ENCODE measurements around the gene CDC20. TPM values are rescaled to one million over a fixed set of nuclear protein-coding genes. Genes with fewer than 3 reads are reported as not detected.

CDC20 gene
- total RNA-seq, 5 donors from 2014 or later (not counting 1 experiment from before 2014, with no cell fraction given): 0.88 to 2.8 (median 1.9) TPM

GRCh38 chr1:43405219-43405875 lies 46.6 kb downstream of the CDC20 start:
- WGBS (ENCODE audit: insufficient coverage): 100% methylated on average over 1 of the region's 6 CpGs
- Mint-ChIP-seq H3K4me1 (peaks cover 7 to 16% (median 12%) of the 10 kb centered on the region in 3 donors), H3K27ac (no peak overlapping the region), H3K36me3 (peaks cover 62% of the 10 kb centered on the region), H3K27me3 (no peaks in the 10 kb centered on the region), H3K9me3 (no peaks in the 10 kb centered on the region), H3K4me3 (no peak overlapping the region)
- DNase-seq: no peak
- no peak overlapping the region for H3K4me3 ChIP-seq (ENCODE audit: control insufficient read depth in 1 of 2, extremely low read depth in 1 of 2, low read length in 1 of 2)
- ChIA-PET POLR2A (no interaction called here), CTCF (no interaction called here)
- H3K27ac ChIP-seq (ENCODE audit: low read length): no peak overlapping the region
- no peaks in the 10 kb centered on the region for H3K27me3 ChIP-seq (replicated peaks in 1 of 2; ENCODE audit: control insufficient read depth in 2 of 2, extremely low read depth in 1 of 2, insufficient read depth in 2 of 2, low read length in 1 of 2)
- peaks cover 10 to 60% of the 10 kb centered on the region in 2 donors for H3K36me3 ChIP-seq (ENCODE audit: control insufficient read depth in 2 of 2, extremely low read depth in 1 of 2, insufficient read depth in 1 of 2, low read length in 1 of 2)
- no peaks in the 10 kb centered on the region for H3K4me1 ChIP-seq (ENCODE audit: control insufficient read depth in 1 of 2, extremely low read depth in 1 of 2, insufficient read depth in 2 of 2, low read length in 2 of 2)
- H3K9me3 ChIP-seq: no peaks in the 10 kb centered on the region
- ATAC-seq (replicated peaks in 1 of 4): no peak

GRCh38 chr1:43405876-43406234 lies 47.1 kb downstream of the CDC20 start:
- no peaks in the 10 kb centered on the region for H3K9me3 ChIP-seq
- ChIA-PET POLR2A (no interaction called here), CTCF (no interaction called here)
- H3K27ac ChIP-seq (ENCODE audit: low read length): no peak overlapping the region
- no peak overlapping the region for H3K4me3 Mint-ChIP-seq
- 94% methylated on average over 2 of the region's 2 CpGs for WGBS (ENCODE audit: insufficient coverage)
- H3K4me3 ChIP-seq (ENCODE audit: control insufficient read depth in 1 of 2, extremely low read depth in 1 of 2, low read length in 1 of 2): no peak overlapping the region
- H3K36me3 ChIP-seq (ENCODE audit: control insufficient read depth in 2 of 2, extremely low read depth in 1 of 2, insufficient read depth in 1 of 2, low read length in 1 of 2): peaks cover 11 to 60% of the 10 kb centered on the region in 2 donors
- H3K27me3 ChIP-seq (replicated peaks in 1 of 2; ENCODE audit: control insufficient read depth in 2 of 2, extremely low read depth in 1 of 2, insufficient read depth in 2 of 2, low read length in 1 of 2): no peaks in the 10 kb centered on the region
- peaks cover 7 to 16% (median 10%) of the 10 kb centered on the region in 3 donors for H3K4me1 Mint-ChIP-seq
- H3K36me3 Mint-ChIP-seq: peaks cover 60% of the 10 kb centered on the region
- DNase-seq: no peak
- H3K9me3 Mint-ChIP-seq: no peaks in the 10 kb centered on the region
- no peak for ATAC-seq (replicated peaks in 1 of 4)
- no peaks in the 10 kb centered on the region for H3K4me1 ChIP-seq (ENCODE audit: control insufficient read depth in 1 of 2, extremely low read depth in 1 of 2, insufficient read depth in 2 of 2, low read length in 2 of 2)
- no peak overlapping the region for H3K27ac Mint-ChIP-seq
- no peaks in the 10 kb centered on the region for H3K27me3 Mint-ChIP-seq

GRCh38 chr1:43410571-43410970 lies 51.8 kb downstream of the CDC20 start:
- H3K36me3 Mint-ChIP-seq: peaks cover 42% of the 10 kb centered on the region
- no peak overlapping the region for H3K27ac Mint-ChIP-seq
- H3K27me3 Mint-ChIP-seq: no peaks in the 10 kb centered on the region
- Histone ChIP-seq H3K27me3 (replicated peaks in 1 of 2; ENCODE audit: control insufficient read depth in 2 of 2, extremely low read depth in 1 of 2, insufficient read depth in 2 of 2, low read length in 1 of 2) (no peaks in the 10 kb centered on the region), H3K36me3 (ENCODE audit: control insufficient read depth in 2 of 2, extremely low read depth in 1 of 2, insufficient read depth in 1 of 2, low read length in 1 of 2) (peaks cover 9 to 38% of the 10 kb centered on the region in 2 donors), H3K27ac (ENCODE audit: low read length) (no peak overlapping the region), H3K4me1 (ENCODE audit: control insufficient read depth in 1 of 2, extremely low read depth in 1 of 2, insufficient read depth in 2 of 2, low read length in 2 of 2) (no peaks in the 10 kb centered on the region), H3K4me3 (ENCODE audit: control insufficient read depth in 1 of 2, extremely low read depth in 1 of 2, low read length in 1 of 2) (no peak overlapping the region), H3K9me3 (no peaks in the 10 kb centered on the region)
- no peaks in the 10 kb centered on the region for H3K9me3 Mint-ChIP-seq
- peaks cover 2 to 7% (median 2%) of the 10 kb centered on the region in 3 donors for H3K4me1 Mint-ChIP-seq
- ChIA-PET CTCF (no interaction called here), POLR2A (no interaction called here)
- no peak for ATAC-seq (replicated peaks in 1 of 4)
- no peak for DNase-seq
- H3K4me3 Mint-ChIP-seq: no peak overlapping the region
- WGBS (ENCODE audit: insufficient coverage): no CpG with 5 or more reads among the region's 3 CpGs

Other genes starting within 250 kb of the CDC20 start
- 10 to 100 TPM; 18.4 to 38.1 (median 31.2) TPM for gene EBNA1BP2, start 186.7 kb upstream of the CDC20 start, total RNA-seq
- gene CFAP57, start 186.7 kb upstream of the CDC20 start, total RNA-seq: under 1 TPM in 1 of 5 donors, not detected in 4; 0.07 TPM
- under 1 TPM in 3 of 5 donors, not detected in 2; 0.20 to 0.46 (median 0.35) TPM for gene TMEM125, start 89.0 kb upstream of the CDC20 start, total RNA-seq
- under 1 TPM in 2 of 5 donors, not detected in 3; 0.16 to 0.32 TPM for gene C1orf210, start 73.4 kb upstream of the CDC20 start, total RNA-seq
- gene TIE1, start 58.0 kb upstream of the CDC20 start, total RNA-seq: 1 to 10 TPM in 1 of 5 donors, under 1 TPM in 4; 0.26 to 1.9 (median 0.32) TPM
- gene MPL, start 21.2 kb upstream of the CDC20 start, total RNA-seq: under 1 TPM in 3 of 5 donors, not detected in 2; 0.26 to 0.63 (median 0.61) TPM
- 10 to 100 TPM; 32.3 to 49.2 (median 45.1) TPM for gene ELOVL1, start 9.0 kb downstream of the CDC20 start, total RNA-seq
- gene MED8, start 30.8 kb downstream of the CDC20 start, total RNA-seq: 10 to 100 TPM; 11.4 to 32.9 (median 29.5) TPM
- 100 to 1,000 TPM; 106 to 137 (median 130) TPM for gene SZT2, start 30.9 kb downstream of the CDC20 start, total RNA-seq
- gene HYI, start 95.0 kb downstream of the CDC20 start, total RNA-seq: 10 to 100 TPM; 14.9 to 27.4 (median 19.9) TPM
- gene PTPRF, start 171.9 kb downstream of the CDC20 start, total RNA-seq: 1 to 10 TPM in 3 of 5 donors, under 1 TPM in 2; 0.07 to 2.6 (median 1.9) TPM